Ishikawa (cell line): ENCODE measurements around the gene CDK12.

Source experiments
- CEBPB ChIP-seq: IDR thresholded peaks from 2 replicates; pipeline ENCODE4 v1.6.1; 2012
- CREB1 ChIP-seq: IDR thresholded peaks from 2 replicates; pipeline ENCODE4 v1.6.1; 2012; ENCODE audit warnings: low read depth
- EGR1 ChIP-seq: IDR thresholded peaks from 2 replicates; pipeline ENCODE4 v1.6.1; 2012
- EP300 ChIP-seq: IDR thresholded peaks from 2 replicates; pipeline ENCODE4 v1.6.1; 2012; ENCODE audit warnings: borderline replicate concordance
- FOXM1 ChIP-seq: IDR thresholded peaks from 2 replicates; pipeline ENCODE4 v1.6.1; 2012; ENCODE audit warnings: low read depth, borderline replicate concordance
- MAX ChIP-seq: IDR thresholded peaks from 2 replicates; pipeline ENCODE4 v1.6.1; 2012
- RAD21 ChIP-seq: IDR thresholded peaks from 2 replicates; pipeline ENCODE4 v1.6.1; 2012; ENCODE audit warnings: low read depth
- REST ChIP-seq: IDR thresholded peaks from 2 replicates; pipeline ENCODE4 v1.6.1; 2012; ENCODE audit warnings: low read depth, mild to moderate bottlenecking
- TAF1 ChIP-seq: IDR thresholded peaks from 2 replicates; pipeline ENCODE4 v1.6.1; 2012; ENCODE audit warnings: low read depth, mild to moderate bottlenecking
- TCF12 ChIP-seq: IDR thresholded peaks from 2 replicates; pipeline ENCODE4 v1.6.1; 2012; ENCODE audit warnings: low read depth
- TEAD4 ChIP-seq: IDR thresholded peaks from 2 replicates; pipeline ENCODE4 v1.6.1; 2012
- YY1 ChIP-seq: IDR thresholded peaks from 2 replicates; pipeline ENCODE4 v1.6.1; 2012; ENCODE audit warnings: low read depth
- ZBTB7A ChIP-seq: IDR thresholded peaks from 2 replicates; pipeline ENCODE4 v1.6.1; 2012; ENCODE audit warnings: low read depth

- TF ChIP-seq MAX, result no peak
- TF ChIP-seq YY1, result no peak
- no peak for TF ChIP-seq CEBPB
- TF ChIP-seq EP300, result no peak
- TF ChIP-seq REST, result no peak
- no peak for TF ChIP-seq EGR1
- TF ChIP-seq TAF1, result no peak
- no peak for TF ChIP-seq TCF12
- TF ChIP-seq FOXM1, result no peak
- TF ChIP-seq TEAD4, result no peak
- no peak for TF ChIP-seq CREB1
- TF ChIP-seq RAD21, result no peak
- no peak for TF ChIP-seq ZBTB7A
Measured at GRCh38 chr17:39578272-39578671, 117.0 kb downstream of the CDK12 start.
